H1 (cell line): Measurements from ENCODE around the gene SRCIN1. TPM values are rescaled to one million over a fixed set of nuclear protein-coding genes. Genes with fewer than 3 reads are reported as not detected.
A peak's percentile ranks its signal among the peaks of the same experiment; 100 is the strongest.

Source experiments
- CTCF ChIA-PET: fragments of 300-600 bp; sonication (Branson Sonifier 250); formaldehyde crosslinking; loops from one replicate; lab custom pipeline; 2021; ENCODE audit not compliant: partially characterized antibody; lab: Charles Lee
- POLR2A ChIA-PET: fragments of 300-600 bp; sonication (Branson Sonifier 250); formaldehyde crosslinking; loops from one replicate; lab custom pipeline; 2021; ENCODE audit warnings: inconsistent platforms; ENCODE audit not compliant: partially characterized antibody; lab: Charles Lee
- DNase-seq, 2 experiments: peaks; one replicate each; pipeline versions ENCODE4 v3.0.0 to v3.0.0-alpha.2; 2010 to 2022; ENCODE audit warnings: low spot score in 2 of 2, low read depth in 1 of 2, mixed read lengths in 1 of 2
- FAIRE-seq: peaks from 2 replicates; lab custom pipeline; 2011; peaks lifted over from hg19 to GRCh38; lab: Jason Lieb, UNC
- H2AFZ ChIP-seq: 2 replicates; pipeline ENCODE4 v1.8.1; 2012; ENCODE audit warnings: low read length, inconsistent platforms
- H2AK5ac ChIP-seq: 2 replicates; pipeline ENCODE4 v1.6.1; 2013; ENCODE audit warnings: low read depth, low read length
- H2BK120ac ChIP-seq: replicated peaks from 2 replicates; pipeline ENCODE3; 2013; ENCODE audit warnings: low read depth, low read length, inconsistent platforms
- H2BK12ac ChIP-seq: 2 replicates; pipeline ENCODE4 v1.6.1; 2013; ENCODE audit warnings: low read depth, low read length
- H2BK15ac ChIP-seq: 2 replicates; pipeline ENCODE4 v1.6.1; 2013; ENCODE audit warnings: low read length
- H2BK20ac ChIP-seq: 2 replicates; pipeline ENCODE4 v1.6.1; 2013; ENCODE audit warnings: low read length
- H2BK5ac ChIP-seq: 2 replicates; pipeline ENCODE4 v1.6.1; 2013; ENCODE audit warnings: low read depth, low read length
- H3K14ac ChIP-seq: 2 replicates; pipeline ENCODE4 v1.6.1; 2013; ENCODE audit warnings: inconsistent platforms; ENCODE audit not compliant: insufficient read length
- H3K18ac ChIP-seq: 2 replicates; pipeline ENCODE4 v1.6.1; 2013; ENCODE audit warnings: low read length; ENCODE audit errors: extremely low read depth
- H3K23ac ChIP-seq: 2 replicates; pipeline ENCODE4 v1.6.1; 2013; ENCODE audit warnings: inconsistent platforms; ENCODE audit not compliant: insufficient read length
- H3K23me2 ChIP-seq: 2 replicates; pipeline ENCODE4 v1.6.1; 2013; ENCODE audit warnings: low read depth, low read length
- H3K27ac ChIP-seq: 2 replicates; pipeline ENCODE4 v1.6.1; 2011; ENCODE audit warnings: low read depth, low read length, inconsistent platforms
- H3K27me3 ChIP-seq, 4 experiments: replicated peaks in 1 of 4; 1 replicate in 1 of 4; 2 replicates in 3 of 4; pipeline versions ENCODE4 v1.6.1 to v1.8.1; 2011 to 2013; ENCODE audit warnings: low read length in 3 of 4, mild to moderate bottlenecking in 3 of 4, inconsistent platforms in 2 of 4, mixed read lengths in 2 of 4, moderate library complexity in 1 of 4; ENCODE audit not compliant: control insufficient read depth in 3 of 4, insufficient read depth in 3 of 4; ENCODE audit errors: extremely low read depth in 1 of 4
- H3K36me3 ChIP-seq, 4 experiments: 2 replicates each; pipeline versions ENCODE4 v1.6.1 to v1.8.1; 2011 to 2013; ENCODE audit warnings: mild to moderate bottlenecking in 4 of 4, low read length in 3 of 4, moderate library complexity in 2 of 4, control low read depth in 1 of 4, inconsistent platforms in 1 of 4; ENCODE audit not compliant: insufficient read depth in 4 of 4, control insufficient read depth in 2 of 4
- H3K4ac ChIP-seq: replicated peaks from 2 replicates; pipeline ENCODE3; 2013; ENCODE audit warnings: low read length, low read depth, mixed read lengths, inconsistent platforms; ENCODE audit not compliant: insufficient read length
- H3K4me1 ChIP-seq, 4 experiments: replicated peaks in 1 of 4; 1 replicate in 1 of 4; 2 replicates in 3 of 4; pipeline versions ENCODE4 v1.6.1 to v1.8.1; 2011 to 2013; ENCODE audit warnings: low read length in 3 of 4, inconsistent platforms in 2 of 4, mixed read lengths in 1 of 4; ENCODE audit not compliant: insufficient read depth in 4 of 4, control insufficient read depth in 3 of 4
- H3K4me2 ChIP-seq, 2 experiments: 2 replicates each; pipeline versions ENCODE4 v1.6.1 to v1.8.1; 2011 to 2013; ENCODE audit warnings: low read depth in 2 of 2, low read length in 2 of 2, control low read depth in 1 of 2, inconsistent platforms in 1 of 2, mild to moderate bottlenecking in 1 of 2; ENCODE audit not compliant: insufficient read depth in 1 of 2
- H3K4me3 ChIP-seq, 4 experiments: fragments of 200-600, 300-600 bp in 1 of 4; sonication (generic), shearing (Covaris generic), sonication (Bioruptor Twin) in 1 of 4; 2 replicates each; pipeline versions ENCODE4 v1.5.1 to v1.8.1; 2011 to 2016; ENCODE audit warnings: low read length in 4 of 4, low read depth in 3 of 4, control low read depth in 2 of 4, inconsistent platforms in 2 of 4, mild to moderate bottlenecking in 2 of 4, mixed read lengths in 1 of 4, moderate library complexity in 1 of 4; ENCODE audit not compliant: insufficient read depth in 2 of 4; ENCODE audit errors: extremely low read depth in 1 of 4
- H3K56ac ChIP-seq: replicated peaks from 2 replicates; pipeline ENCODE3; 2013; ENCODE audit warnings: low read depth, mild to moderate bottlenecking, mixed read lengths, low read length, inconsistent platforms; ENCODE audit not compliant: insufficient read length
- H3K79me1 ChIP-seq: 2 replicates; pipeline ENCODE4 v1.6.1; 2013; ENCODE audit warnings: low read depth, low read length, control low read depth
- H3K79me2 ChIP-seq, 2 experiments: 2 replicates each; pipeline versions ENCODE4 v1.6.1 to v1.8.1; 2012 to 2013; ENCODE audit warnings: low read length in 2 of 2, mild to moderate bottlenecking in 2 of 2, inconsistent platforms in 1 of 2; ENCODE audit not compliant: insufficient read depth in 2 of 2, control insufficient read depth in 1 of 2
- H3K9ac ChIP-seq, 4 experiments: replicated peaks in 1 of 4; 1 replicate in 1 of 4; 2 replicates in 3 of 4; pipeline versions ENCODE4 v1.6.1 to v1.8.1; 2011 to 2013; ENCODE audit warnings: low read depth in 3 of 4, low read length in 3 of 4, control low read depth in 2 of 4, mild to moderate bottlenecking in 2 of 4, moderate library complexity in 2 of 4, inconsistent platforms in 1 of 4; ENCODE audit errors: extremely low read depth in 1 of 4
- H3K9me3 ChIP-seq, 2 experiments: 2 replicates each; pipeline versions ENCODE4 v1.6.1 to v1.8.1; 2012 to 2013; ENCODE audit warnings: mild to moderate bottlenecking in 2 of 2, moderate library complexity in 2 of 2, control low read depth in 1 of 2, inconsistent platforms in 1 of 2, low read depth in 1 of 2, low read length in 1 of 2, mixed read lengths in 1 of 2; ENCODE audit not compliant: insufficient read depth in 2 of 2
- H4K20me1 ChIP-seq, 2 experiments: replicated peaks in 1 of 2; 2 replicates each; pipeline versions ENCODE3 to v1.8.1; 2011 to 2013; ENCODE audit warnings: inconsistent platforms in 2 of 2, low read length in 2 of 2, mild to moderate bottlenecking in 1 of 2; ENCODE audit not compliant: insufficient read depth in 2 of 2, control insufficient read depth in 1 of 2
- H4K5ac ChIP-seq: 2 replicates; pipeline ENCODE4 v1.6.1; 2013; ENCODE audit warnings: low read length, low read depth, mixed read lengths, inconsistent platforms; ENCODE audit not compliant: insufficient read length
- H4K8ac ChIP-seq: 2 replicates; pipeline ENCODE4 v1.8.0; 2013; ENCODE audit warnings: mild to moderate bottlenecking, moderate library complexity, low read length, inconsistent platforms; ENCODE audit not compliant: insufficient read depth; ENCODE audit errors: extremely low read depth
- H4K91ac ChIP-seq: replicated peaks from 2 replicates; pipeline ENCODE3; 2013; ENCODE audit warnings: low read length, mixed read lengths, inconsistent platforms; ENCODE audit not compliant: insufficient read length
- GABPA ChIP-seq: IDR thresholded peaks from 2 replicates; pipeline ENCODE4 v1.6.1; 2011; ENCODE audit warnings: mild to moderate bottlenecking, low read length, moderate library complexity, borderline replicate concordance; ENCODE audit not compliant: insufficient read depth
- KDM5A ChIP-seq: fragments of 200-600 bp; IDR thresholded peaks from 2 replicates; pipeline ENCODE4 v1.7.1; 2012; ENCODE audit warnings: mild to moderate bottlenecking, low read length, inconsistent platforms, mixed read lengths
- PHF8 ChIP-seq: fragments of 200-600 bp; sonication (generic); conservative IDR thresholded peaks from 2 replicates; pipeline ENCODE4 v1.7.1; 2012; ENCODE audit warnings: low read depth, mild to moderate bottlenecking, inconsistent platforms, low read length, moderate library complexity
- POLR2AphosphoS5 ChIP-seq: IDR thresholded peaks from 2 replicates; pipeline ENCODE4 v1.6.1; 2011; ENCODE audit warnings: low read depth, low read length
- RFX5 ChIP-seq: IDR thresholded peaks from 2 replicates; pipeline ENCODE4 v1.6.1; 2011; ENCODE audit warnings: low read depth, low read length, improper control_type of control experiment, borderline replicate concordance
- SP4 ChIP-seq: IDR thresholded peaks from 2 replicates; pipeline ENCODE4 v1.6.1; 2012; ENCODE audit warnings: low read length, inconsistent platforms
- WGBS, 2 experiments: shearing (Covaris generic) in 1 of 2; methylation state at CpG; one replicate each; pipeline versions ENCODE4 v1.1.6 to v1.1.7; 2013 to 2015; ENCODE audit warnings: low lambda C conversion rate in 2 of 2, mixed read lengths in 2 of 2, inconsistent platforms in 1 of 2, low coverage in 1 of 2, missing lambda C conversion rate in 1 of 2; ENCODE audit not compliant: insufficient replicate concordance in 2 of 2, insufficient coverage in 1 of 2, insufficient read length in 1 of 2; ENCODE audit errors: extremely low coverage in 1 of 2, missing lambda C conversion rate in 1 of 2; 5-methylcytosine and 5-hydroxymethylcytosine counted together
- polyA plus RNA-seq, 7 experiments: library from polyadenylated mRNA; depleted of rRNA in 3 of 7; stranded (reverse) in 5 of 7; unstranded in 2 of 7; fragments of >200 nt in 5 of 7; fragments of 200-250 nt in 2 of 7; gene quantifications; 1 replicate in 5 of 7; 2 replicates in 1 of 7; 4 replicates in 1 of 7; pipeline versions ENCODE4 v1.2.1 to v1.2.3, GENCODE V29; 2011 to 2013; ENCODE audit warnings: missing spikeins in 2 of 7, mixed read lengths in 2 of 7
- total RNA-seq: library from RNA; stranded (reverse); fragmentation: NEBNext Ultra II Directional; extraction: Animal tissue kit (Norgen Biotek cat#: 25700); gene quantifications from 2 replicates; pipeline ENCODE4 v1.2.1, GENCODE V29; 2021
- TF ChIP-seq, protein P1 (sequence below): IDR thresholded peaks from 2 replicates; pipeline ENCODE4 v1.6.1; 2011; ENCODE audit warnings: low read depth, mild to moderate bottlenecking, low read length; ENCODE audit not compliant: insufficient read depth
- TF ChIP-seq, protein P2 (sequence below): IDR thresholded peaks from 2 replicates; pipeline ENCODE4 v1.6.1; 2011; ENCODE audit warnings: low read length, improper control_type of control experiment

Gene SRCIN1
- total and polyA plus RNA-seq, 2 of the 8 experiments (the other 6 are each of a cell fraction or from before 2014, with no cell fraction given): 2.8 to 3.8 TPM

DNA sequence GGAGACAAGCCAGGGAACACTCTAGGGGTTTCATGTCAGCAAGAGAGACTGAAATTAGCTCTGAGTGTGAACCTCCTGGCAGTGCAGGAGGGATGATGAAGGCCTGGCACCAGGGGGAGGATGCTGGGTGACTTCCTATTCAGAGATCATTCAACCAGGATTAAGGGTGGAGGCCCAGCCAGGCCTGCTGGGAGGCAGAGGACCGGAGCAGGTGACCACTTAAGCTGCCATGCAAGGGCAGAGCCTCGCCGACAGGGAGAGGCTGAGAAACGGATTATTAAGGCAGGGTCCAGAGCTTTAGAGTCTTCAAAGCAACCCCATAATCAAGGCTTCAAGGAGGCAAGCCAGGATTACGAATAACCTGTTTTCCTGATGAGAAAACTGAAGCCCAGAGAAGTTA lies 10.6 kb upstream of the SRCIN1 start:
- ChIA-PET POLR2A (interaction anchor here (0.6 to 4.4 kb wide), 4 partner anchors 9 to 65 kb away, joined by 3 to 19 read pairs (median 9); no protein-coding TSS in a partner anchor), CTCF (interaction anchor here (0.5 to 30.7 kb wide), 5 partner anchors 9 to 1435 kb away, joined by 3 to 795 read pairs (median 4); partner anchors contain the start of gene EPOP)
- 84% methylated on average over 5 of the region's 5 CpGs; no CpG with 5 or more reads in 1 of the 2 experiments for WGBS, 2 experiments
- DNase-seq: no peak
- Histone ChIP-seq H2BK5ac (no peak overlapping the region), H3K23me2 (peaks cover 4% of the 10 kb centered on the region; the same call in 1 of the 2 replicates), H2AK5ac (no peak overlapping the region), H3K9ac (no peak overlapping the region), H4K91ac (no peak overlapping the region), H4K20me1 (no peaks in the 10 kb centered on the region), H3K14ac (no peak overlapping the region), H3K4ac (no peak overlapping the region), H4K8ac (no peak overlapping the region), H3K79me2 (no peaks in the 10 kb centered on the region), H3K56ac (no peak overlapping the region), H3K18ac (no peak overlapping the region), H3K27me3 (no peaks in the 10 kb centered on the region), H4K5ac (no peak overlapping the region), H3K27ac (no peak overlapping the region), H3K79me1 (no peaks in the 10 kb centered on the region), H2BK20ac (peak overlapping the region; percentile 21; the same call in 1 of the 2 replicates), H2AFZ (no peak overlapping the region), H3K4me1 (peaks cover 6 to 18% (median 10%) of the 10 kb centered on the region in 4 experiments), H3K36me3 (no peaks in the 10 kb centered on the region), H2BK15ac (peak overlapping the region; percentile 72; the same call in 1 of the 2 replicates), H3K4me3 (no peak overlapping the region), H3K23ac (no peak overlapping the region), H3K9me3 (peaks cover 0 to 10% of the 10 kb centered on the region in 2 experiments; a peak in 2 of 4 replicates), H2BK120ac (no peak overlapping the region), H3K4me2 (no peak overlapping the region), H2BK12ac (no peak overlapping the region)
- no peak for FAIRE-seq
- TF ChIP-seq SP4 (no peak), RFX5 (no peak), POLR2AphosphoS5 (no peak), KDM5A (no peak), GABPA (no peak), PHF8 (no peak)
- TF ChIP-seq, protein P1, sequence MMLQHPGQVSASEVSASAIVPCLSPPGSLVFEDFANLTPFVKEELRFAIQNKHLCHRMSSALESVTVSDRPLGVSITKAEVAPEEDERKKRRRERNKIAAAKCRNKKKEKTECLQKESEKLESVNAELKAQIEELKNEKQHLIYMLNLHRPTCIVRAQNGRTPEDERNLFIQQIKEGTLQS: no peak
- TF ChIP-seq, protein P2, sequence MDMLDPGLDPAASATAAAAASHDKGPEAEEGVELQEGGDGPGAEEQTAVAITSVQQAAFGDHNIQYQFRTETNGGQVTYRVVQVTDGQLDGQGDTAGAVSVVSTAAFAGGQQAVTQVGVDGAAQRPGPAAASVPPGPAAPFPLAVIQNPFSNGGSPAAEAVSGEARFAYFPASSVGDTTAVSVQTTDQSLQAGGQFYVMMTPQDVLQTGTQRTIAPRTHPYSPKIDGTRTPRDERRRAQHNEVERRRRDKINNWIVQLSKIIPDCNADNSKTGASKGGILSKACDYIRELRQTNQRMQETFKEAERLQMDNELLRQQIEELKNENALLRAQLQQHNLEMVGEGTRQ: no peak
